ENCODE data around the gene KIDINS220. TPM values are rescaled to one million over a fixed set of nuclear protein-coding genes. Genes with fewer than 3 reads are reported as not detected.

Gene KIDINS220
- total and polyA plus RNA-seq, 5 donors from 2014 or later: 9.9 to 52.2 (median 20.2) TPM

- H3K4me1 Mint-ChIP-seq: peaks cover 15 to 46% (median 32%) of the 10 kb centered on the region in 4 donors
- ATAC-seq (ENCODE audit: low read depth in 2 of 2) (no peak), DNase-seq (no peak)
- peaks cover 0 to 2% (median 0%) of the 10 kb centered on the region in 7 donors for H3K9me3 Mint-ChIP-seq
- peaks cover 11% of the 10 kb centered on the region for H3K36me3 Mint-ChIP-seq
- H3K27me3 Mint-ChIP-seq: peaks cover 4% of the 10 kb centered on the region
- peak overlapping the region; percentile 98 to 100 (median 100) for H3K4me3 Mint-ChIP-seq
- no peak overlapping the region for H3K27ac ChIP-seq (ENCODE audit: insufficient read depth, low read length, poor library complexity, severe bottlenecking)
- H3K36me3 ChIP-seq (ENCODE audit: control insufficient read depth, insufficient read depth, low read length): no peaks in the 10 kb centered on the region
- H3K27ac Mint-ChIP-seq: peak overlapping the region in 2 of 3 donors; percentile 66 to 97
- H3K4me3 ChIP-seq (ENCODE audit: low read depth, low read length): peak overlapping the region; percentile 46
- no peaks in the 10 kb centered on the region for H3K9me3 ChIP-seq (ENCODE audit: control insufficient read depth in 2 of 2, low read length in 2 of 2)
- peaks cover 36% of the 10 kb centered on the region for H3K4me1 ChIP-seq (ENCODE audit: control insufficient read depth, insufficient read depth, low read length, poor library complexity, severe bottlenecking)
- no peaks in the 10 kb centered on the region for H3K27me3 ChIP-seq (ENCODE audit: control insufficient read depth, insufficient read depth, low read length)
These were observed 355 bp upstream of the KIDINS220 start for GRCh38 chr2:8837795-8838140.

GRCh38 chr2:8835279-8835678 is 2.1 kb downstream of the KIDINS220 start:
- Histone ChIP-seq H3K36me3 (ENCODE audit: control insufficient read depth, insufficient read depth, low read length) (no peaks in the 10 kb centered on the region), H3K4me3 (ENCODE audit: low read depth, low read length) (peak overlapping the region; percentile 94), H3K4me1 (ENCODE audit: control insufficient read depth, insufficient read depth, low read length, poor library complexity, severe bottlenecking) (peaks cover 36% of the 10 kb centered on the region), H3K27me3 (ENCODE audit: control insufficient read depth, insufficient read depth, low read length) (no peaks in the 10 kb centered on the region), H3K9me3 (ENCODE audit: control insufficient read depth in 2 of 2, low read length in 2 of 2) (no peaks in the 10 kb centered on the region), H3K27ac (ENCODE audit: insufficient read depth, low read length, poor library complexity, severe bottlenecking) (no peak overlapping the region)
- DNase-seq (no peak), ATAC-seq (ENCODE audit: low read depth in 2 of 2) (no peak)
- Mint-ChIP-seq H3K27me3 (peaks cover 1% of the 10 kb centered on the region), H3K27ac (peak overlapping the region in 2 of 3 donors; percentile 60 to 97), H3K4me1 (peaks cover 15 to 68% (median 45%) of the 10 kb centered on the region in 4 donors), H3K9me3 (no peaks in the 10 kb centered on the region), H3K36me3 (peaks cover 11% of the 10 kb centered on the region), H3K4me3 (peak overlapping the region; percentile 22 to 100 (median 99))

GRCh38 chr2:8833853-8834252 is 3.6 kb downstream of the KIDINS220 start:
- DNase-seq (no peak), ATAC-seq (ENCODE audit: low read depth in 2 of 2) (no peak)
- H3K9me3 ChIP-seq (ENCODE audit: control insufficient read depth in 2 of 2, low read length in 2 of 2): no peaks in the 10 kb centered on the region
- no peaks in the 10 kb centered on the region for H3K27me3 Mint-ChIP-seq
- H3K36me3 Mint-ChIP-seq: peaks cover 14% of the 10 kb centered on the region
- no peak overlapping the region for H3K27ac Mint-ChIP-seq
- no peaks in the 10 kb centered on the region for H3K36me3 ChIP-seq (ENCODE audit: control insufficient read depth, insufficient read depth, low read length)
- no peak overlapping the region for H3K27ac ChIP-seq (ENCODE audit: insufficient read depth, low read length, poor library complexity, severe bottlenecking)
- peaks cover 36% of the 10 kb centered on the region for H3K4me1 ChIP-seq (ENCODE audit: control insufficient read depth, insufficient read depth, low read length, poor library complexity, severe bottlenecking)
- peak overlapping the region in 1 of 4 donors; percentile 98 for H3K4me3 Mint-ChIP-seq
- H3K4me1 Mint-ChIP-seq: peaks cover 20 to 79% (median 50%) of the 10 kb centered on the region in 4 donors
- H3K4me3 ChIP-seq (ENCODE audit: low read depth, low read length): no peak overlapping the region
- H3K9me3 Mint-ChIP-seq: no peaks in the 10 kb centered on the region
- H3K27me3 ChIP-seq (ENCODE audit: control insufficient read depth, insufficient read depth, low read length): no peaks in the 10 kb centered on the region

- Histone ChIP-seq H3K9me3 (ENCODE audit: control insufficient read depth in 2 of 2, low read length in 2 of 2) (no peaks in the 10 kb centered on the region), H3K4me1 (ENCODE audit: control insufficient read depth, insufficient read depth, low read length, poor library complexity, severe bottlenecking) (peaks cover 23% of the 10 kb centered on the region), H3K4me3 (ENCODE audit: low read depth, low read length) (no peak overlapping the region), H3K27ac (ENCODE audit: insufficient read depth, low read length, poor library complexity, severe bottlenecking) (no peak overlapping the region), H3K36me3 (ENCODE audit: control insufficient read depth, insufficient read depth, low read length) (no peaks in the 10 kb centered on the region), H3K27me3 (ENCODE audit: control insufficient read depth, insufficient read depth, low read length) (no peaks in the 10 kb centered on the region)
- Mint-ChIP-seq H3K27ac (peak overlapping the region in 2 of 3 donors; percentile 33 to 34), H3K36me3 (peaks cover 23% of the 10 kb centered on the region), H3K4me1 (peaks cover 27 to 82% (median 51%) of the 10 kb centered on the region in 4 donors), H3K9me3 (no peaks in the 10 kb centered on the region), H3K4me3 (no peak overlapping the region), H3K27me3 (no peaks in the 10 kb centered on the region)
- ATAC-seq (ENCODE audit: low read depth in 2 of 2): no peak
- no peak for DNase-seq
These were observed 5.9 kb downstream of the KIDINS220 start for GRCh38 chr2:8831516-8831915.

GRCh38 chr2:8827729-8828128 is 9.7 kb downstream of the KIDINS220 start:
- DNase-seq: no peak

GRCh38 chr2:8822218-8822617 is 15.2 kb downstream of the KIDINS220 start:
- Histone ChIP-seq H3K27ac (ENCODE audit: insufficient read depth, low read length, poor library complexity, severe bottlenecking) (no peak overlapping the region), H3K9me3 (ENCODE audit: control insufficient read depth in 2 of 2, low read length in 2 of 2) (no peaks in the 10 kb centered on the region), H3K4me1 (ENCODE audit: control insufficient read depth, insufficient read depth, low read length, poor library complexity, severe bottlenecking) (no peaks in the 10 kb centered on the region), H3K36me3 (ENCODE audit: control insufficient read depth, insufficient read depth, low read length) (peaks cover 45% of the 10 kb centered on the region), H3K27me3 (ENCODE audit: control insufficient read depth, insufficient read depth, low read length) (no peaks in the 10 kb centered on the region), H3K4me3 (ENCODE audit: low read depth, low read length) (no peak overlapping the region)
- no peak for DNase-seq
- Mint-ChIP-seq H3K36me3 (peaks cover 32% of the 10 kb centered on the region), H3K9me3 (no peaks in the 10 kb centered on the region), H3K4me1 (peaks cover 4 to 11% (median 7%) of the 10 kb centered on the region in 4 donors), H3K27ac (no peak overlapping the region), H3K27me3 (no peaks in the 10 kb centered on the region), H3K4me3 (no peak overlapping the region)
- ATAC-seq (ENCODE audit: low read depth in 2 of 2): no peak

More at GRCh38 chr2:8827729-8828128, 9.7 kb downstream of the KIDINS220 start:
- Mint-ChIP-seq H3K27ac (peak overlapping the region in 1 of 3 donors; percentile 12), H3K36me3 (peaks cover 21% of the 10 kb centered on the region), H3K4me1 (peaks cover 13 to 48% (median 30%) of the 10 kb centered on the region in 4 donors), H3K9me3 (no peaks in the 10 kb centered on the region), H3K27me3 (no peaks in the 10 kb centered on the region), H3K4me3 (no peak overlapping the region)
- no peaks in the 10 kb centered on the region for H3K27me3 ChIP-seq (ENCODE audit: control insufficient read depth, insufficient read depth, low read length)
- no peak for ATAC-seq (ENCODE audit: low read depth in 2 of 2)
- H3K9me3 ChIP-seq (ENCODE audit: control insufficient read depth in 2 of 2, low read length in 2 of 2): no peaks in the 10 kb centered on the region
- no peak overlapping the region for H3K4me3 ChIP-seq (ENCODE audit: low read depth, low read length)
- no peaks in the 10 kb centered on the region for H3K4me1 ChIP-seq (ENCODE audit: control insufficient read depth, insufficient read depth, low read length, poor library complexity, severe bottlenecking)
- H3K27ac ChIP-seq (ENCODE audit: insufficient read depth, low read length, poor library complexity, severe bottlenecking): no peak overlapping the region
- H3K36me3 ChIP-seq (ENCODE audit: control insufficient read depth, insufficient read depth, low read length): peaks cover 15% of the 10 kb centered on the region

GRCh38 chr2:8821276-8822217 is 15.9 kb downstream of the KIDINS220 start:
- Mint-ChIP-seq H3K36me3 (peaks cover 35% of the 10 kb centered on the region), H3K4me1 (peaks cover 4 to 9% (median 5%) of the 10 kb centered on the region in 4 donors), H3K9me3 (no peaks in the 10 kb centered on the region), H3K4me3 (no peak overlapping the region), H3K27me3 (no peaks in the 10 kb centered on the region), H3K27ac (no peak overlapping the region)
- Histone ChIP-seq H3K27ac (ENCODE audit: insufficient read depth, low read length, poor library complexity, severe bottlenecking) (no peak overlapping the region), H3K4me3 (ENCODE audit: low read depth, low read length) (no peak overlapping the region), H3K9me3 (ENCODE audit: control insufficient read depth in 2 of 2, low read length in 2 of 2) (no peaks in the 10 kb centered on the region), H3K4me1 (ENCODE audit: control insufficient read depth, insufficient read depth, low read length, poor library complexity, severe bottlenecking) (no peaks in the 10 kb centered on the region), H3K27me3 (ENCODE audit: control insufficient read depth, insufficient read depth, low read length) (no peaks in the 10 kb centered on the region), H3K36me3 (ENCODE audit: control insufficient read depth, insufficient read depth, low read length) (peaks cover 51% of the 10 kb centered on the region)
- DNase-seq (no peak), ATAC-seq (ENCODE audit: low read depth in 2 of 2) (no peak)

All from CD4-positive, CD25-positive, alpha-beta regulatory T cell (primary cell).